ENCODE measurements around the gene ERC2.

Gene ERC2

DNA sequence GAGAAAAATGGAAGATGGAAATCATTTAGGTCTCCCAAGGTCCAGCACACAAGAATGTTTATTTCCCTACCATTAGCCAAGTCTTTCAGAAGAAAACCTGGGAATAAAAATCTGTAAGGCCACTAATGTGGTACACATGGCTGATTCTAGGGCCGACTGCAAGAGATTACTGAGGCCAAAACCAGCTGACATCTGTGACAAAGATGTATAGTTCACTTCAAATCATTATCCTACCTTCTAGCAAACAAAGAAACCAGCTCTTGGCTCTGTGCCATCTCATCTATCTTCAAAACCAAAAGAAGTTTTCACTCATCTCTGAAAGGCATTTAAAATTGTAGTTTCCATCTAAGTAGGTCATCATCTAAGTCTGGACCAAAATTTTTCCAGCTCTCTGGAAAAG lies 43.9 kb downstream of the ERC2 start:
- DNase-seq: no peak

DNA sequence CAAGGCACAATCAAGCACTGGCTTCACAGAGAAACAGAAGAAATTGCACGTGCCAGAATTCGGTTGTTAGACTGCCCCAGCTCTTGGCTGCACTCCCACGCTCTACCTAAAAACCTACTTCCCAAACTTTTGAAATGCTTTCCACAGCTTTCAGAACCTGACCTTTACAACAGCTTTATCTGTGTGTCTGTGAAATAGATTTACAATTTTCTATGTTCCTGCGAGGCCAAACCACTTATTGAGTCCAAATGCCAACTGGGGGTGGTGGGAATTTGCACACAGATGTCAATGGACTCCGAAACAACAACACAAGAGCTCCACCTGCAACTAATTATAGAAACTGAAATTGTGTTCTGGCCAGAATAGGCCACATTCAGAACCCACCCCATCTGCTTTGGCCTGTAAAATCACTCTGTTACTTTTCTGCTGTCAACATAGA lies 44.6 kb downstream of the ERC2 start:
- no peak for DNase-seq

DNA sequence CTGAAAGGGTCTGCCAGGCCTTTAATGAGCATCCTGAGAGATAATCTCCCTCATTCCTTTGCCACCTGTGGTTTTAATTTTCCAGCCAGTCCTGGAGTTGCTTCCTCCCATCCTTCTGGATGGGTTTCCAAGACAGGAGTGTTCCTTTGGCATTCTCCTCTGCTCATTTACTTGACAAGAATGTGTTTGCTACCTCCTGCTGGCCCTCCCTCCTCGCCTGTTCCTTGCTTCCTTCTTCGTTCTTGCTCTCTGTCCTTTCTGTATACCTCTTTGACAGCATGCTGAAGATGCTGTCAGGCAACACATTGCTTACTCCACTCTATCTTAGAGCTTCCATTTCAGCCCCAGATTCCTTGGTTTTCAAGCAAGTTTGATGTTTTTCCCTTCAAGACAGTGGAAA lies 46.0 kb downstream of the ERC2 start:
- no peak for DNase-seq

DNA sequence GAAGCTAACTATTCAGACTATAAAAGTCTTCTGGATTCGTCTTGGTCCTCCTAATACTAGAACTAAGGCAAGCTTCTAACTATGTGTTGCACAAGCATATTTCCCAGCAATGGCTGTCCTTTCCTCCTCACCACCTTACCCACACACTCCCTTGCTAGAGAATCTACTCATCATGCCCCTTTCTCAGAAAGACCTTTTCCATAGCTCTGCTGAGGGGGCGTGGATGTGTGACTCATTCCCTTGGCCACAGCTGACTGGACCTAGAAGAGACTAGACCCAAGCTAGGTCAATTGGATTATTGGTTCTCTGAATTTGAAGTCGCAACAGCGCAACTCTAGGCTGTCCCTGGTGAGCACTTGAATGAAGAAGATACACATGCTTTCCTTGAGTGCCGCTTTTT lies 47.1 kb downstream of the ERC2 start:
- DNase-seq: no peak

DNA sequence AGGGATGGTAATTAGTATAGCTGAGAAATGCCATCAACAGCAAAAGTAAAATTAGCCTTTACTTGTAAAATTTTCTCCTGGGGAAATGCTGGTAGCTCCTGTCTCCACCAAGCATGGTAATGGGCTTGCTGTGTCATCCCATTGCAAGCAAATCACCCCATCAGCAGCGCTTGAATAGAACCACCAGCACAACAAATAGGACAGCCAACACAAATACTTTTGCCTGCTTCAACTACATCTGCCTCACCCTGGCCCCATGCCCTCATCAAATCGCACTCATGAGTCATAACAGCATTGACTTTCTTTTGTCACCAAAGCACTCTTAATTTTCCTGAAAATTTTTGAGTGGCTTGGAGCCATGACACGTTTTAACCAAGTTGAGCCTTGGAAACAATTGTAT lies 52.6 kb downstream of the ERC2 start:
- DNase-seq: no peak

DNA sequence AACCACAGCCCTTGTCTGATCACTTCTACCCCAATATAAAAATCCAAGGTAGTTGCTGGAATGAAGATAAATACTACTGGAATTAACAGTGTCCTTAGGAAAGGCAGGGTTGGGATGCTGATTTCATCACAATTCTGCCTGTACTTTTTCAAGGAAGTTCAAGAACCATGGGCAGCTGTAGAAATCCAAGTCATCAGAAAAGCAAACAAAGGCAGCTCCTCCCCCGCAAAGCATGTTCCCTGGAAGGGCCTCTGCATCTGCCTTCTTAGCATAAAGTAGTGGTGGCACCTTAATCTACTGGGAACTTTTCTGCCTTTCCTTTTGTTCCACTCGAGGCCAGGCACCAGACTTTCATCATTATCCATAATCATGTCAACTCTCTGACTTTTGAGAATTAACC lies 54.4 kb downstream of the ERC2 start:
- DNase-seq: no peak

DNA sequence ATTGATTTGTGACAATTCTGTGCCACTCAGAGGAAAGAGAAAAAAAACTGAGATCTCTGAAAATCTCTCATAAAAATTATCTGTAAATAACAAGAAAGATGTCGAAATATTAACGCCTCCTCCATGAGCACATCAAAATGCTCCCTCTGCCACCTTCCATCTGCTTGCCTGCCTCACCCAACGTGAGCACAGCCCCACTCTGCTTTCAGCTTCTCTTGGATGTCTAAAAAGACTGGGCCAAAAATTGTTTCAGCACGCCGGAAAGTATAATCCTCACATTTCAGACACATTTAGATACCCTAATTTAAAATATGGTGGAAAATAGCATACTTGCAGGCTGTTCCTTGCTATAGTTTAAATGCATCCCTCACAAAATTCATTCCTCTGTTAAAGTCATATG lies 57.1 kb downstream of the ERC2 start:
- DNase-seq: no peak

DNA sequence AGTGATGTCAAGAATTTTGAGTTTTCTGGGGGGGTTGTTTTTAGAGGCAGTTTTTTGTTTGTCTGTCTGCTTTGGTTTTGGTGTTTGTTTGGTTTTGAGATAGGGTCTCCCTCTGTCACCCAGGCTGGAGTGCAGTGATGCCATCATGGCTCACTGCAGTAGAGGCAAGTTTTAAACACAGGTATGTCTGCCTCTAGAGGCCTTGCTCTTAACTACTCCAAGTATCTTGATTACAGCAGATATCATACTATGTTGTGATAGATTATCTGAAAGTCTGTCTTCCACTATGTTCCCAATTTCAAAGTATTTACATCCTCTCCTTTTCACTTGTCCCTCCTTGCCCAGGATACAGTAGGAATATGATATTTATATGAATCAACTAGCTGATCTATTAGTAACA lies 57.7 kb downstream of the ERC2 start:
- DNase-seq: no peak

DNA sequence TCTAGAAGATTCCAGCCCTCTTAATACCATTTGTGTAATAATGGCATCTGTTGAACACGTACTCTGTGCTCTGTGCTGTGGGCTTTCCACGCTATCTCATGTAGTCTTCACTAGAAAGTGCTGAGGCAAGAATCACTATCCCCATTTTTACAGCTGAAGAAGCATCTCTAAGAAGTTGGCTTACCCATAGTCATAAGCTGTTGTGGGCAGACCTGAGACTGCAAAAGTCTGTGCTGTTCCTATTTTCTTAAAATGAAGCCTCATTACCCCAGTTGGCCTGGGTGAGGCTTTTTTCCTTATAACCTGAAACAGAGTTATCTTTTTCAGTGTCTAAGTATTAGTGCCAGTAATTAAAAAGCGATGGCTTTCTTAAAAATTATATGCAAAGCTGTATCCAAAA lies 58.5 kb downstream of the ERC2 start:
- DNase-seq: no peak

DNA sequence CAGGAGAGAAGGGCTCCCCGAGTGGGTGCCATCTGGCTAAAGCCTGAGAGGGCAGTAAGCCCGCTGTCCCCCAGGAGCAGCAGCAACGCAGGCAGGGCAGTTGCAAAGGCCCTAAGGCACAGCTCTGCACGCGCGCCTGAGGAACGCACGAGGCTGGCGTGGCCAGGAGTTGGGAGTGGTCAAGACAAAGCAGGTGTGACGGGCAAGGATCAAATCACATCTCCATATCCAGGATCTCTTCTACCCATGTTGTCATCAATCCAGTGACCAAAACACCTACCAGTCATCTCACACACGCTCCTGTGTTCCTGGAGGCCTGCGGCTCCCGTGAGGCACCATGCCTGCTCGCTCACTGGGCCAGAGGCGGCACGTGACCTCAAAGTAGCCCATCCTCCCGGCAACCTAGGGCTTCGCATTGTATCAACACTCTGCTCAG lies 59.5 kb downstream of the ERC2 start:
- no peak for DNase-seq

DNA sequence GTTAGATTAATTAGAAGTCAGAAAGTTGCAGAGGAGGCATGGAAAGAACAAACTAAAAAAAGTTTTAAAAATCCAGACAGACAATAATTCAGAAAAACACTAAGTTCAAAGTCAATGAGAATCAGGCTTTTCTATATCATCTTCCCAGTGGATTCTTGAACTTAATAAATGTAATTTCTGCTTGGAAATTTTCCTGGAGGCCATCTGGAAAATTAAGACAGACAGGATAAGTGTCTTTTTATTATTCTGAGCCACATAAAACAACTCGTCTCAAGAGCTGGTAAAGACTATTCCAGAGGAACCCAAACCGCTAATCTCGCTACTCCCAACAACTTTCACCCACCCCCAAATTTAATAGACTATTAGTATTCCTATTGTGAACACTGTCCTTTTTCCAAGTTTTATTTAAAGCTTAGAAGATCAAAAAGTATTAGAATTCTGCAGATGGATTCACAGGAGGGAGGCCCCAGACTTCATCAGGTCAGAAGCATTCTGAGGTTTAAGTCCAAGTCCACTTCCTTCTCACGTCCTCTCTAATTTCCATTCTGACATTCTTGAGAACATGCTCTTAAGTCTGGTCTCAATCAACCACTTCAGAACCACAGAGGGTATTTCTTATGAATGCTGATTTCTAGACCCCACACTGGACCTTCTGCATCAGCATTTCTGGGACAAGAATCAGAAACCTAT lies 61.3 kb downstream of the ERC2 start:
- DNase-seq: no peak

DNA sequence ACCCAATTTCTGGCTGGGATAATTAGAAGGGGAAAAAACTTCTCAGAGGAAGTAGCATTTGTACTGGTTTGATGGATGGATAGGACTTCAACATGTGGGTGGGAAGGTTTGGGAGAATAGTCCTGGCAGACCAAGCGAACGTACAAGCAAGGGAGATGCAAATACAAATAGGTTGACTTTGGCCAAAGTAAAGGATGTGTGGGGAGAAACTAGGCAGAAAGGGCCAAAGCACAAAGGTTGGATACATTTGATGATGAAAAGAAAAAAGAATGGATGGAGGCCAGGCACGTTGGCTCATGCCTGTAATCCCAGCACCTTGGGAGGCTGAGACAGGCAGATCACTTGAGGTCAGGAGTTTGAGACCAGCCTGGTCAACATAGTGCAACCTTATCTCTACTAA lies 63.4 kb downstream of the ERC2 start:
- DNase-seq: no peak

DNA sequence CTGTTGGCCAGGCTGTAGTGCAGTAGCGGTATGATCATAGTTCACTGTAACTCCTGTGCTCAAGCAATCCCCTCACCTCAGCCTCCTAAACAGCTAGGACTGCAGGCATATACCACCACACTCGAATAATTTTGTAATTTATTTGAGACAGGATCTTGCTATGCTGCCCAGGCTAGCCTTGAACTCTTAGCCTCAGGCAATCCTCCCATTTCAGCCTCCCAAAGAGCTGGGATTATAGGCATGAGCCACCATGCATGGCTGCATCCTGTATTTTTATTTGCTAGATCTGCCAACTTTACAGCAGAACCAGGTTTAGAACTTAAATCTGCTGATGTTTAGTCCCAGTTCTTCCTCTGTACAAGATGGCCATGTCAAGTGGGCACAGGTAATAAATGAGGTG lies 69.6 kb downstream of the ERC2 start:
- DNase-seq: no peak

DNA sequence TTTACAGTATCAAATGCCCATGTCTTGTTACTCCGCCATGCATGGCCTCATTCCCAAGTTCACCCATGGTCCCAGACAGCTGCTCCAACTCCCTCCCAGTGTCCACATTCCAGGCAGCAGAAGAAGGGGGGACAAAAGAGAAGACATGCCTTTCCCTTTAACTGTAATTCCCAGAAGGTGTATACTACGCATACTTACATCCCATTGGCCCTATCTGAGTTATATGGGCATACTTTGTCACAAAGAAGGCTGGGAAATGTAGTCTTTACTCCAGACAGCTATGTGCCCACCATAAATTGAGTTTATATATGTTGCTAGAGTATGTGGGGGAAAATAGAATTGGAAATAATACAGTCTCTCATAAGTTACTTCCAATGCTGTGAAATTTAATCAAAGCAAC lies 70.5 kb downstream of the ERC2 start:
- no peak for DNase-seq

DNA sequence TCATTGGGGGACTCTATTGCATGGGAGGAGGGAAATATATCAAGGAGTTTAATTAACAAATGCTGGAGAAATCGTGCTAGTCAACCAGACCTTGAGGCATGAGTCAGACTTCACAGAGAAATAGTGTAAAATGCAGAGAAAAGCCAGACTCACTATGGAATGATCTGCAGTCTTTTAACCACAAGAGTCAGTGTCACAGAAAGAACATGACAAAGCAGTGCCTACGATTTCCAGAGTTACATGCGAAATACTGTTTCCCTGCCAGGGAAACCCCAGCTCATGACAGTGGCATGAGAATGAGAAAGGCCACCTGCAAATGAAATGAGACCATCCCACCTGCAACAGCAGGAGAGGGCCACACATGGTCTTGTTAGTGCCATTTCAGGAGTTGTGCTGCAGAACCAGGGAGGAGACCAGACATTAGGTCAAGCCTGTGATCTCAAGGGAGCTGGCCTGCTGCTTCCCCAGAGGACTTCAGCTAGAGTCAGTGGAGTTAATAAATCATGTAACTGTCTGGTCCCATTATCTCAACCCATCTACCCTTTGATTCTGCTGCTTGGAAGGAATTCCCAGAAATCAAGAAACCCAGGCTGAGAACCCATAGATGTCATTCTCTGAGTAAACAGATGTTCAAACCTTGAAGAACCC lies 79.0 kb downstream of the ERC2 start:
- no peak for DNase-seq

DNA sequence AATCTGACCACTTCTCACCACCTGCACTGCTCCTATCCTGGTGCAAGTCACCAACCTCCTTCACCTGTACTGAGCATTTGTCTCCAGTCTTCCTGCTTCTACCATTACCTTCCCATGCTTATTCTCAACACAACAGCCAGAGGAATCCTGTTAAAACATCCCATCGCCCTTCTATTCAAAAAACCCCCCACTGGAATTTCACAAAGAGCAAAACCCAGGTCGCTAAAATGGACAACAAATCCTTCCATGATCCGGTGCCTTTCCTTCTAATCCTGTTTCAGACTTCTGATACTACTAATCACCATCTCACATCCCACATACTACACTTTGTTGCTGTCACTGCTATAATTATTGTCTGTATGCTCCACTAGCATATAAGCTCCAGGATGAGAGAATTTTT lies 85.2 kb downstream of the ERC2 start:
- no peak for DNase-seq

DNA sequence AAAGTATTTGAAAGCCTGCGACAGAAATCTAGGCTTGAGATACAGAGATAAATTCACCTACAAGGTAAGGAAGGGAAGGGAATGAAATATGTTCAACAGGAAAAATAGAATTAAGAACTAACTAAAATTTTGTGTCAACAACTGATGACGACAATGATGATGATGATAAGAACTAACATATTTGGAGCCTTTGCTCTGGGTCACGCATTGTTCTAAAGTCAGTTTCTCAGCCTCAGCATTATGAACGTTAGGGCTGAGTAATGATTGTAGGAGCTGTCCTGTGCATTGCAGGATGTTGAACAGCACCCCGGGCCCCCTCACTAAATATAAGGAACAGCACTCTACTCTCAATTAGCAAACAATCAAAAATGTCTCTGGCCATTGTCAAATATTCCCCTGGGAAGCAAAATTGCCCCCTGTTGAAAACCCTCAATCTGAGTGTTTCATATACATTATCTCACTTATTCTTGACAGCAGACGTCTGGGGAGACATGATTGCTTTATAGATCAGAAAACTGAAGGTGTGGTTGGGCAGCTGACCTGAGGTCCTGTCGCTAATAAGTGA lies 88.5 kb downstream of the ERC2 start:
- no peak for DNase-seq

DNA sequence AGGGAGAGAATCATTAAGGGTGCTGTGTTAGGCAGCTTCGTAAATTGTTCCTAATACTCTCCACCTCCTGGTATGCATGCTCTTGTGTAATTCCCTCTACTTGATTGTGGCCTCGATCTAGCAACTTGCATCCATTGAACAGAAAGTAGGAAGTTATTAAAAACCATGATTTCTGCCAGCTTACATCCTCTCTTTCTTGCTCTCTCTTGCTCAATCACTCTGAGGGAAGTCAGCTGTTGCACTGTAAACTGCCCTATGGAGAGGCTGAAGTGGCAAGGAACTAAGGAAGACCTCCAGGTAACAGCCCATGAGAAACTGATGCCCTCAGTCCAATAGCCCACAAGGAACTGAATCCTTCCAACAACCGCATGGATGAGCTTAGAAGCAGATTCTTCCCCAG lies 92.6 kb downstream of the ERC2 start:
- DNase-seq: no peak

DNA sequence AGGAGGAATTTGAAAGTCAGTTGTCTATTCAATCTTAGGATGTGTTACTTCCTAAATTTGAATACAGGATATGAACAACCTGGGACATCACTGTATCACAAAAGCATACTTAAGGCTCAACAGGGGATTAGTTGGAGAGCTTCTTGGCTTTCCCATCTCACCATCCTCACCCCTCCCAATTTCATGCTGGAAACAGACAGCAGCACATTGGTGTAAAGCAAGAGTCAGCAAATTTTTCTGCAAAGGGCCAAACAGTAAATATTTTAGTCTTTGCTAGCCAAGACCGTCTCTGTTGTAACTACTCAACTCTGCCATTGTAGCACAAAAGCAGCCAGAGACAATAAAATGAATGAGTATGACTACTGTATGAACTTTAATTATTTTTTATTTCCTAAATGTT lies 94.9 kb downstream of the ERC2 start:
- no peak for DNase-seq

DNA sequence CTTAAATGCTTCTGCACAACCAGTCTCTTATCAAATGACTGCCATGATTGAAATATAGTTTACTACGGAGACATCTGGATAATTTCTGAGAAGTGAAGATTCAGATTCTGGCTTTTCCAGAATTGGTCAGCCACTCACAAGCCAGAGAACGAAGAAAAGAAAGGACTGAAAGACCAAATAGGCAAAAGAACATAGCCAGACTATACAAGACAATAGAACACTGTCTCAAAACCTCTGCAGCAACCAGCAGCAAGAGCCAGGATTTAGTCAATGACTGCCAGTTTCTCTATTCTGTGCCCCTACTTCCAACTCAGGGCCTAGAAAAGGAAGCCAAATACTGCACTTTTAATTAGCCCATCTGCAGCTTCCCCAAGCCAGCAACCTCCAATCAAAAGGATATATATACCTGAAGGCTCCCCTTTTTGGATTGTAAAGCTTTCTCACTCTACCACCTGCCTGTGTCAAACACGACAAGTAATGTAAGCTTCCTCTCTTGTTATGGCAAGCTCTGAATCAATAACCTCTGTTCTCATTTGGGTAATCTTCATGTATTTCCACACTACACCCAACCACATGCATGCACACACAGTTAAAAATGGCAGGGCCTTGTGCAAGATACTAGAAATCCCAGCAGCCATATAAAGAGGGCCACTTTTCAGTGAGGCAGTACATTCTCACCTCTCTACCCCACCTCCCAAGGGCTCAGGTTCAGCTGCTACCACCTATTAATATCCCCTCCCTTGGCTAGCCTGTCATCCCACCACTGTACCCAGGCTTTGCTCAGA lies 97.1 kb downstream of the ERC2 start:
- no peak for DNase-seq

DNA sequence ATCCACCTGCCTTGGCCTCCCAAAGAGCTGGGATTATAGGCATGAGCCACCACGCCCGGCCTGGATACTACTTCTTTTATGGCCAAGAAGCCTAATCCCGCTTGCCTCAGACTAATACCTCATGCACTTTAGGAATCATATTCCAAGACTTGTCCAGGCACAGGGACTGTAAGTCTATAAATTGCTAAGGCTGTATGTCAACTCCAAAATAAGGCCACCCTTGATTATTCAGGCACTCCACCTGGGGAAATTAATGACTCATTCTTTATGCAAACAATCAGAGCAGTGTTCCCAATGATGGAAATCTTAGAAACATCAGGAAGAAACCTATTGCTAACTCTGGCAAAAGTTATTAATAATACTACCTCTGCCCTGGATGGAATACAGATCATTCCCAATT lies 98.4 kb downstream of the ERC2 start:
- DNase-seq: no peak

DNA sequence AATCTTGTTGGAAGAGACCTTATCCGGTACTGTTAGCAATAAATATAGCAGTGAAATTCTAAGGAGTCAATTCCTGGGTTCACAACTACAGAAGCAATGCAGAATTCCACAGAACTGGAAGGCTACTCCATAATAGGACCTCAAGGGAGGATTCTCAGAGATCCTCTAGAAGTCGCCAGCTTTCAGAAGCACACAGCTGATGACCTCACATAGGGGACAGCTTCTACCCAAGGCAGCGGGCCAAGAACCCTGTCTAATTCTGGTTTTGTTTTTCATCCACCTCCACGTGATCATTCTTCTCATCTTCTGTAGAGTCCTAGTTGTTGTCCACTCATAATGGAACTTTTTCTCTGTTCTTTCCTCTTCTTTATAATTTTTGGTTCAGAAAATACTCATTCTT lies 99.4 kb downstream of the ERC2 start:
- DNase-seq: no peak

DNA sequence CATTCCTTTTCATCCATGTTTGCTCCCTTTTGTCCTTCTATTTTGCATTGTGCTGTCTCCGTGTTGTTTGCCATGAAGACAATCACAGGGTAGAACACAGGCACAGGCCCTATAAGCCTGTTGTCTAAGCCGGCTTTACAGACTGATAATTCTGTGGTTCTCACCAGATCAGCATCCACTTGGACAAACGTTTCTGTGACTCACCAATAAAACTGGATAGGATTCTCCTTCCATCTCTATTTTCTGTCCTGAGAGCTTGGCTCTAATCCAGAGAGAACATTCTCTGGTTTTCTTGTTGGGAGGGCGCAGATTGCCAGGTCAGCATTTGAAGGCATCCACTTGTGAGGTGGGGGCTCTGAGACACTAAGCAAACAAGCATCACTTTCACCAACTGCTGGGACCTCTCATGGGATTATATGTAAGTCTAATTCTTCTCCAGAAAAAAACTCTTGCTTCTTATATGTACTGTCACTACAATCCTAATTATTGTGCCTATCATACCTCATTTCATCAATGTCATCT lies 101.6 kb downstream of the ERC2 start:
- DNase-seq: no peak
